Loucy (cell line): Measurements from ENCODE around the gene TMEM179.

Experiments
- CTCF ChIP-seq: fragments of 200-600 bp; sonication (generic); conservative IDR thresholded peaks from 2 replicates; pipeline ENCODE4 v1.5.1; 2014; ENCODE audit warnings: mild to moderate bottlenecking, antibody characterized with exemption, low read length
- EZH2phosphoT487 ChIP-seq: fragments of 200-600 bp; IDR thresholded peaks from 2 replicates; pipeline ENCODE4 v1.6.1; 2018; ENCODE audit warnings: antibody characterized with exemption, mild to moderate bottlenecking, moderate library complexity, borderline replicate concordance

- TF ChIP-seq CTCF (no peak), EZH2phosphoT487 (no peak)
These were observed 39.6 kb downstream of the TMEM179 start for GRCh38 chr14:104564744-104565679.
